GM21825 (cell line): Measurements from ENCODE around the gene FOXM1.

Source experiments
- ATAC-seq: cut with Tn5 transposase; IDR thresholded peaks from one replicate; pipeline ENCODE4 v1.9.1; 2021; ENCODE audit warnings: mild to moderate bottlenecking, moderate library complexity; ENCODE audit not compliant: unreplicated experiment

FOXM1 gene

GRCh38 chr12:2841056-2841650 is 35.8 kb downstream of the FOXM1 start:
- ATAC-seq: no peak

- ATAC-seq: no peak
Observed at GRCh38 chr12:2836574-2836973, 40.4 kb downstream of the FOXM1 start.

GRCh38 chr12:2835691-2836403 is 41.1 kb downstream of the FOXM1 start:
- ATAC-seq: no peak

- no peak for ATAC-seq
Observed at GRCh38 chr12:2834581-2835491, 42.1 kb downstream of the FOXM1 start, which contains the start of gene NRIP2. Gene NRIP2 (minus strand): TSS chr12:2835035. CDS start chr12:2834983, 52 bp downstream.

GRCh38 chr12:2833810-2834209 is 43.2 kb downstream of the FOXM1 start:
- ATAC-seq: no peak

- no peak for ATAC-seq
Observed at GRCh38 chr12:2833327-2833726, 43.6 kb downstream of the FOXM1 start.

GRCh38 chr12:2832550-2833127 is 44.3 kb downstream of the FOXM1 start:
- ATAC-seq: no peak

- no peak for ATAC-seq
Observed at GRCh38 chr12:2829275-2829674, 47.7 kb downstream of the FOXM1 start.

GRCh38 chr12:2826721-2827515 is 50.1 kb downstream of the FOXM1 start:
- ATAC-seq: no peak

- no peak for ATAC-seq
Observed at GRCh38 chr12:2826036-2826435, 50.9 kb downstream of the FOXM1 start.

GRCh38 chr12:2825132-2825531 is 51.8 kb downstream of the FOXM1 start:
- no peak for ATAC-seq

GRCh38 chr12:2824541-2824940 is 52.4 kb downstream of the FOXM1 start:
- ATAC-seq: no peak

- no peak for ATAC-seq
Observed at GRCh38 chr12:2823483-2823882, 53.5 kb downstream of the FOXM1 start.

- ATAC-seq: no peak
Observed at GRCh38 chr12:2820432-2820831, 56.5 kb downstream of the FOXM1 start.

GRCh38 chr12:2819810-2820209 is 57.2 kb downstream of the FOXM1 start:
- no peak for ATAC-seq

GRCh38 chr12:2813214-2814185 is 63.5 kb downstream of the FOXM1 start:
- ATAC-seq: peak; percentile 36

GRCh38 chr12:2812290-2813213 is 64.4 kb downstream of the FOXM1 start, which contains the start of gene ITFG2:
Gene ITFG2 (plus strand): TSS chr12:2812668. CDS start chr12:2812761, 93 bp downstream.
- ATAC-seq: peak; percentile 96

GRCh38 chr12:2811801-2812200 is 65.2 kb downstream of the FOXM1 start:
- no peak for ATAC-seq
